SU-DHL-6 (cell line): ENCODE results near the gene OR1L6.

Experiments
- CTCF ChIP-seq: fragments of 200-600 bp; sonication (generic); IDR thresholded peaks from one replicate; pipeline ENCODE4 v1.5.1; 2017; ENCODE audit warnings: antibody characterized with exemption, mild to moderate bottlenecking, low read length, moderate library complexity; ENCODE audit not compliant: insufficient read depth, poor library complexity, severe bottlenecking
- EZH2phosphoT487 ChIP-seq: fragments of 200-600 bp; sonication (generic), shearing (Covaris generic); conservative IDR thresholded peaks from 2 replicates; pipeline ENCODE4 v1.6.1; 2018; ENCODE audit warnings: mild to moderate bottlenecking, antibody characterized with exemption, low read length, moderate library complexity, mixed read lengths

DNA sequence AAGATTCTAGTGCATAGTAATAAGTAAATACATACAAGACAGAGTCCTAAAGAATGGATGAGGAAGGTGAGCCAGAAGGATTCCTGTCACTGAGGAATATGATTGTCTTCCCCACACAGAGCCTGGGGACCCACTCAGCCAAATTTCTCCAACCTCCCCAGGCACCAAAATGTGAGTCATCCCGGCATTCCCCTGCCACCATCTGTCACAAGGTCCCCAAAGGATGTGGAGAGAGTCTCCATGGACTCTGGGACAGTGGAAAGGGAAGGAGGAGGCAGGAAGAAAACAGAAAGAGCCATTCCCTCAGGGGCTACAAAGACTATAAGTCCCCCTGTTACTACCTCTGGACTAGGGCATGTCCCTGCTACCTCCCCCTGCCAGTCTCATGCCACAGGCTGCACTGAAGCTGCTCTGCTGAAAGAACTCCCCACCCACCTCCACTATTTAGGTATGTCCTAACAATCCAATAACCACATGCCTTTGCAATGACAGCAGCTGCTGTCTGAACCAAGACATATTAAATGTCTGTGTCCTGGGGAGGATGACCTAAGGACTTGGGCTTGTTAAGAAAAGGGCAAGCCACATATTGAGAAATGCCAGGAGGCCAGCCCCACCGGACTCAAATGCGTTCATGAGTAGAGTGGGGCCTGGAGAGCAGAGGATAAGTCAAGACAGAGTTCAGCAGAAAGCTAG, 36.0 kb downstream of the OR1L6 start:
- TF ChIP-seq CTCF: no peak
- TF ChIP-seq EZH2phosphoT487: no peak
